ENCODE data around the gene DIO3.

DNA sequence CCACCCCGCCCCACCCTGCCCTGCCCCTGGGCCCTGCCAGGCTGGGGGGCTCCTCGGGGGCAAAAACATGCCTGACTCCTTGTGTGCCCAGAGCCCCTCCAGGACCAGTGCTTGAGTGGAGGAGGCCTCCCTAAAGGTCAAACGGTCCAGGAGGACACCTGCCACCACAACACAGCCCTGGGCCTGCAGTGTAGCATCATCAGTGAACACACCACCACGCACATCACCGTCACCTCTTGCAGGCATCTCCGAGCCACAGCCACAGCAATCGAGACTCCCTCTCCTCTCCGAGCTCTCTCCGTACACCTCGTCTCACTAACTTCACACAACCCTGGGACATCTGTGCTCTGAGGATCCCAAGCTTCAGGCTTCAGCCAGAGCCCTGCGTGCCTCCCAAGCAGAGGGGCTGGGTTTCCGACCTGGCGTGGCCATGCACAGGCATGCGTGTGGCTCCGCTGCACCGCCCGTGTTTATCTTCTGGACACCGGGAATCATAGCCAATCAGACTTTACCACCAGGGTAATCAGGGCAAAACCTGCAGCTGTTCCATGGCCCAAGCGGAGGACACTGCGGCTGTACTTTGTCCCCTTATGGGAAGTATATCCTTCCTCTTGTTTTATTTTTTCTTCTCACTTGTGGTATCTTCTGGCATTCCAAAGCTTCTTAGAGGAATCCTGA, 6.2 kb upstream of the DIO3 start:
- no peak for TF ChIP-seq ZNF274 (IDR thresholded peaks at IDR 0.05; ENCODE audit: low read depth, low read length)
- TF ChIP-seq SUZ12 (IDR thresholded peaks at IDR 0.05; ENCODE audit: extremely low read depth, insufficient read depth, insufficient read length): no peak
